ENCODE measurements around the gene DRD3. TPM values are rescaled to one million over a fixed set of nuclear protein-coding genes. Genes with fewer than 3 reads are reported as not detected.

Gene DRD3
- total and polyA plus RNA-seq, 2 experiments from 2014 or later = 0.21 to 0.65 TPM

DNA sequence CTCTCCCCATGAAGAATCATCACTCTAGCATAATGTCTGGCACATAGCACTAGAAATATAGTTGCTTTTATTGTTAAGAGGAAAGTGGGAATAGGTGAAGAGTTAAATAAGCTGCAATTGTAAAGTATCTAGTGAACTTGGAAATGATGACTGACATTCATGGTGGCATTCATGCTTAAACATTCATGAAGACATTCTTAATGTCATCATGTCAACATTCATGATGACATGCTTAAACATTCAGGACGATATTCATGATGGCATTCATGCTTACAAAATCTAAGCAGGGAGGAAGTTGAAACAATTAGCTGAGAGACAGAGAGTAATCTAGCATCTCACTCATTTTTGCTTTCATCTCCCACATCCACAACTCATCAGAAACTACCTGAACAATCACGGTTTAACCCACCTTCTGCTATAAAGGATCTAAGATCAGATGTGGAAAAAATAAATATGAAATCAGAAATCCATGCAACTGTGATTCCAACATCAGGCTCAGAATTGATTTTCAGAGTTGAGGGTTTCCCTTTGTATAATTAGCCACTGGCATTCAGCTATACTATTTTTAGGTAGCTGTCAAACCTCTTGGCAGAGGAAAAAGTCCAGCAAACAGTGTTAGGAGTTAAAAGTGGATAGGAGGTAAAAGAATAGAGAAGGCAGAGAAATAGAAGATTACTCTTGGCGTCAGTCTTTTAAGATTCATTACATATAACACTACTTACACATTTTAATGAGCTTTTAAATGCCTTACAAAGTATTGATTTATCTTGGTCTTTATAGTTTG is 3.5 kb downstream of the DRD3 start:
- H3K4me3 ChIP-seq = no peak overlapping the region
- H3K27me3 ChIP-seq (ENCODE audit: insufficient read depth) = no peaks in the 10 kb centered on the region
- H4K20me1 ChIP-seq (replicated peaks; ENCODE audit: insufficient read depth) = no peaks in the 10 kb centered on the region
- no peak overlapping the region for H2AFZ ChIP-seq
- H3K4me1 ChIP-seq (ENCODE audit: insufficient read depth) = peaks cover 46% of the 10 kb centered on the region
- H3K27ac ChIP-seq (ENCODE audit: low read depth) = no peak overlapping the region
- H3K36me3 Mint-ChIP-seq (ENCODE audit: low read depth) = no peaks in the 10 kb centered on the region
- H3K79me2 ChIP-seq (replicated peaks; ENCODE audit: insufficient read depth) = no peaks in the 10 kb centered on the region
- H3K27ac Mint-ChIP-seq = no peak overlapping the region
- H3K36me3 ChIP-seq (ENCODE audit: insufficient read depth) = no peaks in the 10 kb centered on the region
- no peaks in the 10 kb centered on the region for H3F3A ChIP-seq (replicated peaks; ENCODE audit: low read depth)
- H3K4me2 ChIP-seq = no peak overlapping the region
- DNase-seq (ENCODE audit: low spot score) = no peak
- no peak for ATAC-seq
- H3K27me3 Mint-ChIP-seq (ENCODE audit: insufficient read depth, low read depth, poor library complexity) = no peaks in the 10 kb centered on the region
- no peak overlapping the region for H3K4me3 Mint-ChIP-seq
- no peaks in the 10 kb centered on the region for H3K9me2 ChIP-seq (ENCODE audit: insufficient read depth)
- peaks cover 47% of the 10 kb centered on the region for H3K4me1 Mint-ChIP-seq
- TF ChIP-seq, protein P1, sequence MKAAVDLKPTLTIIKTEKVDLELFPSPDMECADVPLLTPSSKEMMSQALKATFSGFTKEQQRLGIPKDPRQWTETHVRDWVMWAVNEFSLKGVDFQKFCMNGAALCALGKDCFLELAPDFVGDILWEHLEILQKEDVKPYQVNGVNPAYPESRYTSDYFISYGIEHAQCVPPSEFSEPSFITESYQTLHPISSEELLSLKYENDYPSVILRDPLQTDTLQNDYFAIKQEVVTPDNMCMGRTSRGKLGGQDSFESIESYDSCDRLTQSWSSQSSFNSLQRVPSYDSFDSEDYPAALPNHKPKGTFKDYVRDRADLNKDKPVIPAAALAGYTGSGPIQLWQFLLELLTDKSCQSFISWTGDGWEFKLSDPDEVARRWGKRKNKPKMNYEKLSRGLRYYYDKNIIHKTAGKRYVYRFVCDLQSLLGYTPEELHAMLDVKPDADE (IDR thresholded peaks at IDR 0.05) = no peak
- TF ChIP-seq NANOG (IDR thresholded peaks at IDR 0.05; ENCODE audit: borderline replicate concordance) = no peak
- TF ChIP-seq, protein P2, sequence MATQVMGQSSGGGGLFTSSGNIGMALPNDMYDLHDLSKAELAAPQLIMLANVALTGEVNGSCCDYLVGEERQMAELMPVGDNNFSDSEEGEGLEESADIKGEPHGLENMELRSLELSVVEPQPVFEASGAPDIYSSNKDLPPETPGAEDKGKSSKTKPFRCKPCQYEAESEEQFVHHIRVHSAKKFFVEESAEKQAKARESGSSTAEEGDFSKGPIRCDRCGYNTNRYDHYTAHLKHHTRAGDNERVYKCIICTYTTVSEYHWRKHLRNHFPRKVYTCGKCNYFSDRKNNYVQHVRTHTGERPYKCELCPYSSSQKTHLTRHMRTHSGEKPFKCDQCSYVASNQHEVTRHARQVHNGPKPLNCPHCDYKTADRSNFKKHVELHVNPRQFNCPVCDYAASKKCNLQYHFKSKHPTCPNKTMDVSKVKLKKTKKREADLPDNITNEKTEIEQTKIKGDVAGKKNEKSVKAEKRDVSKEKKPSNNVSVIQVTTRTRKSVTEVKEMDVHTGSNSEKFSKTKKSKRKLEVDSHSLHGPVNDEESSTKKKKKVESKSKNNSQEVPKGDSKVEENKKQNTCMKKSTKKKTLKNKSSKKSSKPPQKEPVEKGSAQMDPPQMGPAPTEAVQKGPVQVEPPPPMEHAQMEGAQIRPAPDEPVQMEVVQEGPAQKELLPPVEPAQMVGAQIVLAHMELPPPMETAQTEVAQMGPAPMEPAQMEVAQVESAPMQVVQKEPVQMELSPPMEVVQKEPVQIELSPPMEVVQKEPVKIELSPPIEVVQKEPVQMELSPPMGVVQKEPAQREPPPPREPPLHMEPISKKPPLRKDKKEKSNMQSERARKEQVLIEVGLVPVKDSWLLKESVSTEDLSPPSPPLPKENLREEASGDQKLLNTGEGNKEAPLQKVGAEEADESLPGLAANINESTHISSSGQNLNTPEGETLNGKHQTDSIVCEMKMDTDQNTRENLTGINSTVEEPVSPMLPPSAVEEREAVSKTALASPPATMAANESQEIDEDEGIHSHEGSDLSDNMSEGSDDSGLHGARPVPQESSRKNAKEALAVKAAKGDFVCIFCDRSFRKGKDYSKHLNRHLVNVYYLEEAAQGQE (IDR thresholded peaks at IDR 0.05; ENCODE audit: unreplicated experiment) = no peak
- no peak for TF ChIP-seq EZH2 (IDR thresholded peaks at IDR 0.05; ENCODE audit: low read depth, unreplicated experiment)
- TF ChIP-seq STAT1 (IDR thresholded peaks at IDR 0.05; ENCODE audit: unreplicated experiment) = no peak
- TF ChIP-seq CREB1 (CRISPR knock-in tag; IDR thresholded peaks at IDR 0.05; ENCODE audit: low read depth) = no peak
- TF ChIP-seq, protein P3, sequence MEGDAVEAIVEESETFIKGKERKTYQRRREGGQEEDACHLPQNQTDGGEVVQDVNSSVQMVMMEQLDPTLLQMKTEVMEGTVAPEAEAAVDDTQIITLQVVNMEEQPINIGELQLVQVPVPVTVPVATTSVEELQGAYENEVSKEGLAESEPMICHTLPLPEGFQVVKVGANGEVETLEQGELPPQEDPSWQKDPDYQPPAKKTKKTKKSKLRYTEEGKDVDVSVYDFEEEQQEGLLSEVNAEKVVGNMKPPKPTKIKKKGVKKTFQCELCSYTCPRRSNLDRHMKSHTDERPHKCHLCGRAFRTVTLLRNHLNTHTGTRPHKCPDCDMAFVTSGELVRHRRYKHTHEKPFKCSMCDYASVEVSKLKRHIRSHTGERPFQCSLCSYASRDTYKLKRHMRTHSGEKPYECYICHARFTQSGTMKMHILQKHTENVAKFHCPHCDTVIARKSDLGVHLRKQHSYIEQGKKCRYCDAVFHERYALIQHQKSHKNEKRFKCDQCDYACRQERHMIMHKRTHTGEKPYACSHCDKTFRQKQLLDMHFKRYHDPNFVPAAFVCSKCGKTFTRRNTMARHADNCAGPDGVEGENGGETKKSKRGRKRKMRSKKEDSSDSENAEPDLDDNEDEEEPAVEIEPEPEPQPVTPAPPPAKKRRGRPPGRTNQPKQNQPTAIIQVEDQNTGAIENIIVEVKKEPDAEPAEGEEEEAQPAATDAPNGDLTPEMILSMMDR (conservative IDR thresholded peaks at IDR 0.05; ENCODE audit: low read depth in 2 of 2) = no peak
- peaks cover 3% of the 10 kb centered on the region; the same call in 1 of the 3 replicates for H3K9me3 Mint-ChIP-seq

DNA sequence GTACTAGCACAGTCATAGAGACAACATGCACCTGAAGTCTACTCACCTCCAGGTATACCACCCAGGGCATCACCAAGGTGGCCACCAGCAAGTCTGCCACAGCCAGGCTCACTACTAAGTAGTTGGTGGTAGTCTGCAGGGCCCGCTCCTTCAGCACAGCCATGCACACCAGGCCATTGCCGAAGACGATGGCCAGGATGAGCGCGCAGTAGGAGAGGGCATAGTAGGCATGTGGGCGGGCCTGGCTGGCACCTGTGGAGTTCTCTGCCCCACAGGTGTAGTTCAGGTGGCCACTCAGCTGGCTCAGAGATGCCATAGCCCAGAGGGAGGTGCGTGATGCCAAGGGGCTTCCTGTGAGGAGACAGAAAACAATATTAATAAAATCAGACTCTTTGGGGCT is 7.2 kb downstream of the DRD3 start:
- Histone ChIP-seq H3K36me3 (ENCODE audit: insufficient read depth) (no peaks in the 10 kb centered on the region), H2AFZ (no peak overlapping the region), H3K27ac (ENCODE audit: low read depth) (no peak overlapping the region), H3K9me2 (ENCODE audit: insufficient read depth) (no peaks in the 10 kb centered on the region), H3K79me2 (replicated peaks; ENCODE audit: insufficient read depth) (no peaks in the 10 kb centered on the region), H4K20me1 (replicated peaks; ENCODE audit: insufficient read depth) (no peaks in the 10 kb centered on the region), H3K27me3 (ENCODE audit: insufficient read depth) (no peaks in the 10 kb centered on the region), H3K4me2 (no peak overlapping the region), H3K4me3 (no peak overlapping the region), H3F3A (replicated peaks; ENCODE audit: low read depth) (no peaks in the 10 kb centered on the region), H3K4me1 (ENCODE audit: insufficient read depth) (peaks cover 21% of the 10 kb centered on the region)
- Mint-ChIP-seq H3K4me1 (peaks cover 21% of the 10 kb centered on the region), H3K27me3 (ENCODE audit: insufficient read depth, low read depth, poor library complexity) (no peaks in the 10 kb centered on the region), H3K27ac (no peak overlapping the region), H3K36me3 (ENCODE audit: low read depth) (no peaks in the 10 kb centered on the region), H3K9me3 (peaks cover 3% of the 10 kb centered on the region; the same call in 1 of the 3 replicates), H3K4me3 (no peak overlapping the region)
- DNase-seq (ENCODE audit: low spot score) = no peak
- ATAC-seq = no peak
- TF ChIP-seq, protein P1 (IDR thresholded peaks at IDR 0.05) = no peak
- TF ChIP-seq ZNF114 (CRISPR knock-in tag; IDR thresholded peaks at IDR 0.05) = no peak
- TF ChIP-seq, protein P3 (conservative IDR thresholded peaks at IDR 0.05; ENCODE audit: low read depth in 2 of 2) = no peak
- TF ChIP-seq POLR2AphosphoS5 (IDR thresholded peaks at IDR 0.05; ENCODE audit: low read depth) = no peak
- TF ChIP-seq ZNF331 (CRISPR knock-in tag; IDR thresholded peaks at IDR 0.05; ENCODE audit: low read depth) = no peak
- TF ChIP-seq NANOG (IDR thresholded peaks at IDR 0.05; ENCODE audit: borderline replicate concordance) = no peak
